Measurements from ENCODE around the gene TSFM.

Gene TSFM

DNA sequence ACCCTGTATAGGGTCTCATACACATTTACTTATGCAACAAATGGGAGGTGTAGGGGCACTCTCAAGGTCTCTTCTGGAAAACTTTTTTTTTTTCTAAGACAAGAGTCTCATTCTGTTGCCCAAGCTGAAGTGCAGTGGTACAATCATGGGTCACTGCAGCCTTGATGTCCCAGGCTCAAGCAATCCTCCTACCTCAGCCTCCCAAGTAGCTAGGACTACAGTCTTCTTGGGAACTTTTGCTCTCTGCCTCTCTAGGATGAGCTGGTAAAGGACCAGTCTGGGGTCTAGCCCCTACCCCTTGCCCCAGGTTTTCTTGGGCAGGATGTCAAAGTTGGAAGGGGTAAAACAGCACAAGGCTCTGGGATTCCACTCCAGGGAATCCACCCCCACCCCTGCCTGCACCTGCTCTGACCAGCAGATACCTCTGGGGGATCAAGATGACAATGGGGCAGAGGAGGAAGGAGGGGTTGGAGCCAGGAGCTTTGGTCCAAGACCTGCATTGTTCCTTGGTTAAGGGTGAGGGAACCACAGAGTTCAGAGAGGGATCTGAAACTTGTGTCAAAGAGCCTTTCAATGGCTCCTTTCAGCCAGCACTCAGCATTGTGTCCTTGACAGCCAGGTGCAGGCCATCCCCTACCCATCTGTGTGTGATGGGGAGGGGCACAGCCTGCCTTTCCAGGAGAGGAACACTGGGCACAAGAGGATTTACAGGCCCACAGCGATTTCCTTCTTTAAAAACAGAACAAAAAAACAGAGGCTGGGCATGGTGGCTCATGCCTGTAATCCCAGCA lies 51.7 kb downstream of the TSFM start:
- DNase-seq (ENCODE audit: low spot score): no peak

- no peak for DNase-seq (ENCODE audit: low spot score)
These were observed 53.0 kb downstream of the TSFM start for GRCh38 chr12:57835366-57836288.

DNA sequence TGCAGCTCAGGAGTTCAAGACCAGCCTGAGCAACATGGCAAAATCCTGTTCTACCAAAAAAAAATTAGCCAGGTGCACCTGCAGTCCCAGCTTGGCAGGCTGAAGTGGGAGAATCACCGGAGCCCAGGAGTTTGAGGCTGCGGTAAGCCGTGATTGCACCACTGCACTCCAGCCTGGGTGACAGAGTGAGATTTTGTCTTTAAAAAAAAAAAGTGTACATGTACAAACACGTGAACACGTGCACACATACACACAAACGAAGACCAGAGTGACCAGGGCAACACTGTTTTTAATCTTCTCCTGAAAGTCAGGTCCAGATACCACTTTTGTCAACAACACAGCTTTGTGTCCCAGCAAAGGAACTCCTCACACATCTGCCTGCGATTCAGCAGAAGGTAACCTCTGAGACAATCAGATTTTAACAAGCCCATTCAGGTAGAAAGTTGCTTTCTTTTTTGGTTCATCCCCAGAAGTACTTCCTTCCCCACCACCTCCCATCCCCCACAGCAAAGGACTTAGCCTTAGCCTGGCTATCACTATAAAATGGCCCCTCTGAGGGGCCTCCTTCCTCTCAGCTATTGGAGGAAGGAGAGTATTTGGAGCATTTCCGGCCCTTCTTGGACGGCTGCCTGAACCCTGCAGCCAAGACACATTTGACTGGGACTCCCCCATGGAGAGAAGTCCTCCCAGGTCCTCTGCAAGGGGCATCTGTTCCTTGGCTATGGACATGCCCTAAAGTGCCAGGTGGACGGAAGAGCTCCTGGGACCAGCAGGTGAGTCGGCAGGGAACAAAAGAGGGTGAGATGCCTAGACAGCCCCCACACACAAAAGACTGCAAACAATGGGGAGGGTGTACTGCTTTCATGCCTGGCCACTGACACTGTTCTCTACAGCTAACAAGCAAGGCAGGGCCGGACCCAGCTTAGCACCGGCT lies 54.1 kb downstream of the TSFM start:
- peak; percentile 82 for DNase-seq (ENCODE audit: low spot score)

GRCh38 chr12:57837864-57838562 lies 55.4 kb downstream of the TSFM start:
- DNase-seq (ENCODE audit: low spot score): no peak

DNA sequence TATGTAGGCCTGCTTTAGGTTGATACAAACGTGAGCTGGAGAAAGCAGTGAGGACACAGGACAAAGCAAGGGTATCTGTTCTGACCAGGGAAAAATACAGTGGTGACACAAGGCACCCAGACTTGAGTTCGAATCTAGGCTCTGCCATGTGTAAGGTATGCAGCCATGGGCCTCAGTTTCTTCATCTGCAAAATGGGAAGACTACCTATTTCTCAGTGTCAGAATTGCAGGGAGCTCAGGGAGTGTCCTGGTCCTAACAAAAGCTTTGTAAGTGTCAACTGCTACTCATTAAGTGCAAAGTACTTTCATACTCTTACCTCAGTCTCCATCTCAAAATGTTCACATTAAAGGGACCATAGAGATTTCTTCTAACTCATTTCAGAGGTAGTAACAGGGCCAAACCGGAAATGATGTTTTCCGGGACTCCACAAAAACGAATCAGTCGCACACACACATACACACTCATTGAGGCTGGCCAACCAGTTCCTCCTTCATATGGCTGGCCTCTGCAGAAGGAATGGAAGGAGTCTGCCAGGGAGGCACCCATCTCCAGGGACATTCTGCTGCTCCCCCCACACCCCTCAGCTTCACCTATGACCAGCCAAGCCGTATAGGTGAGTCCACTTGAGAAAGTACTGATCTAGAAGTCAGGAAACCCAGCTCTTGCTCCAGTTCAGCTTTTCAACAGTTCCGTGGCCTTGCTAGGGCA lies 56.2 kb downstream of the TSFM start:
- DNase-seq (ENCODE audit: low spot score): no peak

DNA sequence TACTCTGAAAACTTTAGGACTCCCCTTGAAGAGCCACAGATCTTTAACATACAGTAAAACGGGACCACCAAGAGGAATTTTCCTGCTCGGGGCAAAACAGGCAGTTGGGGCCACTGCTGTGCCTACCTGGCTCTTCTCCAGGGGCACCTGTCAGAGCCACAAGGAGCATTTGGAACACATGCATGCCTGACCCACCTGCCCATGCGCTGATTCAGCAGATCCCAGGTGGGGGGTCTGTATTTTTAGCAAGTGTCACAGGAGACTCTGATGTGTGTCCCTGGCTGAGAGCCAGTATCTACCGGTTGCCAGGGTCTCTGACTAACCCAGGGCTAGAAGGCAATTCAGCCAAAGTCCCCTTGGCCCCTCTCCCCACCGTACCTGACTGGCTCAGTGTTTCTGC lies 57.4 kb downstream of the TSFM start:
- no peak for DNase-seq (ENCODE audit: low spot score)

DNA sequence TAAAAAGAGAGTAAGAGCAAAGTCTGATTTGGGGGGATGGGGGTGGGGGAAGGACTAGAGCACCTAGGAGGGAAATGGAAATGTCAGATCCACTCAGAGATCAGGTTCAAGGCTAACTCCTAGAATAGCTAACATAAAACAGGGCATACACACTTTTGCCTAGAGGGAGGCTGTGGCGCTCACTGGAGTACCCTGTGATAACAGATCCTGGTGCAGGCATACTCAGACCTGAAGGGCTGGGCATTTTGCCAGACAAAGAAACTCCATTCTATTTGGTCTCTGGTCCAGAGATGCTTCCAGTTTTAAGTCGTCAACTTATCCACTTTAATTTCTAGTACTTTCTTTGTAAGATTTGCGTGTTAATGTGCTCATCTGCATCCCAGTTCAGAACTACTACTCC lies 58.1 kb downstream of the TSFM start:
- DNase-seq (ENCODE audit: low spot score): no peak

DNA sequence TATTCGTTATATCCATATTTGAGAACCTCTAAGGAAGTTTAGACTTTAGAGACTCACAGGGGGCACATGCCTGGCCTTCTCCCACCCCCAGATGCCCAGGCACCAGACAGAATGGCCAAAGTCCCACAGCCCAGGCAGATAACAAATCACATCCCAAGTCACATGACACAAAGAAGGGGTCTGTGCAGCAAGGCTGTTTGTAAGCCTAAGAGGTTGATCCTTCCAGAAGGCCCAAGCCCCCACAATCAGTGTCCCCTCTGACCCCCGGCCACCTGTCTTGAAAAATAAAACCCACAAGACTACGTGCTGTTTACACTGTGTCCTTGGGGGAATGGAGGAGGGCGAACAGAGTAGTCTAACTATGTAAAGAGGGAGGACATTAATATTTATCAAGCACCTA lies 58.9 kb downstream of the TSFM start:
- no peak for DNase-seq (ENCODE audit: low spot score)

- DNase-seq (ENCODE audit: low spot score): no peak
These were observed 60.0 kb downstream of the TSFM start for GRCh38 chr12:57842342-57843294.

DNA sequence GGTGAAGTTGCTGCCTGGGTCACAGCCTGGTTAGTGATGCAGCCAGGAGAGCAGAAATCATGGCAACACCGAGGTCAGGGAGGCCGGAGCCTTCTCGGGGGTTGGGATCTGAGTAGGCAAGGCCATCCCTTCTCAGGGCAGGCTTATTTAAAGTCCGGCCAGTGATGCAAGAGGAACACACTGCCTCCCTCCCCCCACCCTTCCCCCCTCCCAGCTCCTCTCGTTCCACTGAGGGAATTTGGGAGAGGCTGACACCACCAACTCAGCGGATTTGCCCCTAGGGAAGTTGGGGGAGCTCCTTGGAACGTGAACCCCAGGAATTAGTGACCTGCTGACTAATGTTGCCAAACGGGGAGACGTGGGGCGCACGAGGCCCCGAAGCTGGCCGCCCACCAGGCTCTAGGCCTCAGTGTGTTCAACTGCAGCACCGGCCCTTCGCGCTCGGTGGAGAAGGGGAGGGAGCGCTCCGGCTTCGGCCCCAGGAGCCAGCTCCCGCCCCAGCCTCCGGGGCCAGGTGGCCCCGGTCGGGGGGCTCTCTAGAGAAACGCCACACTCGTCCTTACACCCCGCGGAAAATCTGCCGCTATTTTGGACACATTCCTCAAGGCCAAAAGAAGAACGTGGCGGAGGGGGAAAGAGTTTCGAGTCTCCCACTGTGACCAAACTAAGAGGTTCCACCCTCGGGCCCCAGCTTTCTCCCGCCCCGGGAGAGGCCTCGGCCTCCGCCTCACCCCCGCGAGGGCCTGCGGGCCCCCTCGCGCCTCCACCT lies 62.3 kb downstream of the TSFM start:
- peak; percentile 60 for DNase-seq (ENCODE audit: low spot score)

- DNase-seq (ENCODE audit: low spot score): peak; percentile 80
These were observed 63.1 kb downstream of the TSFM start for GRCh38 chr12:57845478-57846284.

DNA sequence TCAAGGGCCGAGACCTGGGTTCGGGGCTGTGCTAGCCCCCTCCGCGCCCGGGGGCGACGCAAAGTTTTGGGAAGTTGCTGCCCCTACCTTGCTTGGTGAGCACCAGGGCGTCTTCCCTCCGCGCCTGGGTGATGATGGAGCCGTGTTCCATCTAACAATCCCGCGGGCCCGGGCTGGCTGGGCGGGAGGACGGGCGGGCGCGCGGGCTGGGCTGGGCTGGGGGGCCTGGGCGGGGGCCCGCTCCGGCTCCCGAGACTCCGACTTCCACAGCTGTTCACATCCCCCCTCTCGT lies 63.6 kb downstream of the TSFM start:
- no peak for DNase-seq (ENCODE audit: low spot score)

DNA sequence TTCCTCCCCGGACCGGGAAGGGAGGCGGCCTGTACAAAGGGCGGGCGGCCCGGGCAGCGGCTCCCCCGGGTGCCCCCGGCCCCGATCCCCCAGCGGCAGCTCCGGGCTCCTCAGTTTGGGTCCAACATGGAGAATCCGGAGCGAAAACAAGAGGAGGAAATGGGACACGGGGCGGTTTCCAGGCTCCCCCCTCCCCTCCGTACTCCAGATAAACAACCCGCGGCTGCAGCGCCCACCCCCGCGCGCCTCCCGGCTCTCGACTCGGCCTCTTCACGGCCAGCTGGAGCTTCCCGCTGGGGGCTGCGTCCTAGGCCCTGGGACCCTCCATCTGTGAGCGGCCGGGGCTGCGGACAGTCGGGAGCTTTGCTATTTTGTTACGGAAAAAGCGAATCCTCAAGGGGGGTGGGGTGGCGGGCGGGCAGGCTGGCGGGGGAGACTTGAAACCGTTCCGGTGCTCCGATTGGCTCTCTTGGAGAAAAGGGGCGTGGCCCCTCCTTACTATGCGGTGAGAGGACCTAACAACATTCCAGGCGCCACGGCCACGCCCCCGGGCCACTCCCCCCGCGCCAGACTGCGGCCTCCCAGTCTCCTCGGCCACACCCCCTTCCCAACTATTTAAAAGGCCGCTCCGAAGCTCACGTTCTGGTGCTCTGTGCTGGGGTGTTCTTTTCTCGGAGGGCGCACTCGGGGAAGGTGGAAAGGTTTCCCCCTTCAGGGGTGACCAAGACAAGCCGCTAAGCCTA lies 64.2 kb downstream of the TSFM start, which contains the start of gene CTDSP2:
CTDSP2 (minus strand) TSS at position 153 of the 743 bp plus-strand sequence. CDS start 294 bp downstream, outside the sequence.
- peak; percentile 97 for DNase-seq (ENCODE audit: low spot score)
